OCI-LY7 (cell line): ENCODE results near the gene ZNF423. TPM values are rescaled to one million over a fixed set of nuclear protein-coding genes. Genes with fewer than 3 reads are reported as not detected.

Experiments
- BruUV-seq: library from RNA; stranded (reverse); fragments of 400-500 nt; replicated peaks from 2 replicates; lab custom pipeline; 2021; lab: Mats Ljungman, UMichigan
- CTCF ChIA-PET: fragments of 300-600 bp; sonication (Branson Sonifier 250); formaldehyde crosslinking; loops from one replicate; lab custom pipeline; 2022; ENCODE audit warnings: antibody characterized with exemption; ENCODE audit not compliant: unreplicated experiment; lab: Charles Lee
- POLR2A ChIA-PET: fragments of 300-600 bp; sonication (Branson Sonifier 250); formaldehyde crosslinking; loops from one replicate; lab custom pipeline; 2022; ENCODE audit warnings: antibody characterized with exemption; lab: Charles Lee
- DNase-seq: peaks from one replicate; pipeline ENCODE4 v3.0.0-alpha.2; 2015; ENCODE audit warnings: low spot score
- H2AFZ ChIP-seq: fragments of 200-600 bp; sonication (generic), shearing (Covaris generic); 2 replicates; pipeline ENCODE4 v1.6.1; 2014; ENCODE audit warnings: mild to moderate bottlenecking, antibody characterized with exemption, low read length, moderate library complexity
- H3K27ac ChIP-seq: fragments of 200-600 bp; sonication (generic); 2 replicates; pipeline ENCODE4 v1.5.1; 2014; ENCODE audit warnings: mixed run types, low read depth, mild to moderate bottlenecking, moderate library complexity, low read length, inconsistent platforms; ENCODE audit not compliant: poor library complexity, severe bottlenecking
- H3K36me3 ChIP-seq: fragments of 200-600 bp; sonication (generic); 2 replicates; pipeline ENCODE4 v1.6.1; 2014; ENCODE audit warnings: mild to moderate bottlenecking, antibody characterized with exemption, low read length, moderate library complexity, mixed read lengths; ENCODE audit not compliant: insufficient read depth
- H3K4me1 ChIP-seq: fragments of 200-600 bp; sonication (generic); 2 replicates; pipeline ENCODE4 v1.5.1; 2014; ENCODE audit warnings: mild to moderate bottlenecking, low read length; ENCODE audit not compliant: insufficient read depth, poor library complexity, severe bottlenecking
- H3K4me2 ChIP-seq: fragments of 200-600 bp; sonication (generic); 2 replicates; pipeline ENCODE4 v1.6.1; 2014; ENCODE audit warnings: mild to moderate bottlenecking, low read length
- H3K4me3 ChIP-seq: fragments of 200-600 bp; sonication (generic); 2 replicates; pipeline ENCODE4 v1.5.1; 2014; ENCODE audit warnings: mild to moderate bottlenecking, low read depth, low read length; ENCODE audit not compliant: poor library complexity, severe bottlenecking
- H3K79me2 ChIP-seq: fragments of 200-600 bp; sonication (generic); 2 replicates; pipeline ENCODE4 v1.6.1; 2016; ENCODE audit warnings: low read depth, mild to moderate bottlenecking, low read length, moderate library complexity, mixed read lengths; ENCODE audit not compliant: insufficient read depth
- H3K9me2 ChIP-seq: fragments of 200-600 bp; sonication (generic); 2 replicates; pipeline ENCODE4 v1.6.1; 2016; ENCODE audit warnings: mild to moderate bottlenecking, low read length, mixed read lengths; ENCODE audit not compliant: insufficient read depth
- H3K9me3 ChIP-seq: fragments of 200-600 bp; sonication (generic); 2 replicates; pipeline ENCODE4 v1.6.1; 2014; ENCODE audit warnings: mild to moderate bottlenecking, mixed run types, low read length, mixed read lengths
- H4K20me1 ChIP-seq: fragments of 200-600 bp; sonication (generic); 2 replicates; pipeline ENCODE4 v1.6.1; 2014; ENCODE audit warnings: mild to moderate bottlenecking, antibody characterized with exemption, low read length, moderate library complexity, mixed read lengths; ENCODE audit not compliant: insufficient read depth
- EZH2phosphoT487 ChIP-seq: fragments of 200-600 bp; sonication (generic); IDR thresholded peaks from 2 replicates; pipeline ENCODE4 v1.6.1; 2018; ENCODE audit warnings: low read depth, borderline replicate concordance, mild to moderate bottlenecking, mixed run types, antibody characterized with exemption, low read length, moderate library complexity, mixed read lengths
- intact Hi-C: fragments of 100-400 bp; cut with micrococcal nuclease; formaldehyde crosslinking; loops from one replicate; pipeline ENCODE4 v1.10.0; 2022; ENCODE audit not compliant: unreplicated experiment
- total RNA-seq, 2 experiments: library from RNA; depleted of rRNA in 1 of 2; stranded (reverse); fragments of >200 nt in 1 of 2; shearing (Covaris generic) in 1 of 2; gene quantifications; 2 replicates each; pipeline ENCODE4 v1.2.3, GENCODE V29; 2014 to 2022
- TF ChIP-seq, protein P1 (sequence below): fragments of 200-600 bp; sonication (generic); conservative IDR thresholded peaks from 2 replicates; pipeline ENCODE4 v1.5.1; 2014; ENCODE audit warnings: mild to moderate bottlenecking, antibody characterized with exemption, low read length, moderate library complexity, mixed read lengths

ZNF423 gene
- total RNA-seq, 2 experiments from 2014 or later, result 0.09 to 0.13 TPM

DNA sequence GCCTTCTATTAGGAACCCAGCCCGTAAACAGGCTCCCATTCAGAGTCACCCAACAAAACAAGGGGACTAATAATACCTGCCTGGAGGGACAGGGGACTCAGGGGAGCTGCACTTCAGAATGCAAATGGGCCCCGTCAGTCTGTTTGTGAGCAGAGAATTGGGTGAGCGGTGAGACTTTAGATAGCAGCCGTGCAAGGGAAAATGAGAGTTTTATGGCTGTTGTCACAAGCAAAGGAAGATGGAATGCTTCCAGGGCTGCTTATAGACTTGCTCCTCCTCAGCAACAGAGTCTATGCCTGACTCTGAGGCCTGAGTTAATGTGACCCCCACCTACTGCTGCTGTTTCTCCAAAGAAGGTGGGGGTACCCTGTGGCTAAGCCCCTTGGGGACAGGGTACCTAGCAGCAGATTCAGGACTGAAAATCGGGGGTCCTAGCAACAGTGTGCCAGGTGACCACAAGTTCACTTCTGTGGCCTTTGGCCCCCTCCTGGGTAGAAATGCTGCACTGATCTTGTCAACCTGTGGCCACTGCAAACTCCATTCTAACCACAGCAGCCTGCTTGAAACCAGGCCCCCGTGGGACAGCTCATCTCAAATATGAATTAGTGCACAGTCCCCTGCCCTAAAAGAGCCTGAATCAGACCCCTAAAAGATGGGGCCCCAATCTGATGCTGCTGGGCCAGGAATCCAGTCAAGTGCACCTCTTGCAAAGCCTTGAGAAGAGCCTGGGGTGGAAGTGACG lies 355.9 kb downstream of the ZNF423 start:
- Histone ChIP-seq H3K9me3 (no peaks in the 10 kb centered on the region), H4K20me1 (no peaks in the 10 kb centered on the region), H3K4me2 (no peak overlapping the region), H2AFZ (no peak overlapping the region), H3K79me2 (no peaks in the 10 kb centered on the region), H3K4me1 (no peaks in the 10 kb centered on the region), H3K36me3 (no peaks in the 10 kb centered on the region), H3K27ac (no peak overlapping the region), H3K4me3 (no peak overlapping the region), H3K9me2 (no peaks in the 10 kb centered on the region)
- intact Hi-C loops, result loop anchor here (10.0 kb wide), 1 partner anchor 95 kb away; no protein-coding TSS in a partner anchor
- no peak for DNase-seq
- TF ChIP-seq, protein P1, sequence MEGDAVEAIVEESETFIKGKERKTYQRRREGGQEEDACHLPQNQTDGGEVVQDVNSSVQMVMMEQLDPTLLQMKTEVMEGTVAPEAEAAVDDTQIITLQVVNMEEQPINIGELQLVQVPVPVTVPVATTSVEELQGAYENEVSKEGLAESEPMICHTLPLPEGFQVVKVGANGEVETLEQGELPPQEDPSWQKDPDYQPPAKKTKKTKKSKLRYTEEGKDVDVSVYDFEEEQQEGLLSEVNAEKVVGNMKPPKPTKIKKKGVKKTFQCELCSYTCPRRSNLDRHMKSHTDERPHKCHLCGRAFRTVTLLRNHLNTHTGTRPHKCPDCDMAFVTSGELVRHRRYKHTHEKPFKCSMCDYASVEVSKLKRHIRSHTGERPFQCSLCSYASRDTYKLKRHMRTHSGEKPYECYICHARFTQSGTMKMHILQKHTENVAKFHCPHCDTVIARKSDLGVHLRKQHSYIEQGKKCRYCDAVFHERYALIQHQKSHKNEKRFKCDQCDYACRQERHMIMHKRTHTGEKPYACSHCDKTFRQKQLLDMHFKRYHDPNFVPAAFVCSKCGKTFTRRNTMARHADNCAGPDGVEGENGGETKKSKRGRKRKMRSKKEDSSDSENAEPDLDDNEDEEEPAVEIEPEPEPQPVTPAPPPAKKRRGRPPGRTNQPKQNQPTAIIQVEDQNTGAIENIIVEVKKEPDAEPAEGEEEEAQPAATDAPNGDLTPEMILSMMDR, result no peak
- no peak for TF ChIP-seq EZH2phosphoT487
- BruUV-seq, result no TSS peak
- ChIA-PET CTCF (interaction anchor here (0.5 kb wide), 1 partner anchor 1090 kb away, joined by 3 read pairs; no protein-coding TSS in a partner anchor), POLR2A (no interaction called here)

DNA sequence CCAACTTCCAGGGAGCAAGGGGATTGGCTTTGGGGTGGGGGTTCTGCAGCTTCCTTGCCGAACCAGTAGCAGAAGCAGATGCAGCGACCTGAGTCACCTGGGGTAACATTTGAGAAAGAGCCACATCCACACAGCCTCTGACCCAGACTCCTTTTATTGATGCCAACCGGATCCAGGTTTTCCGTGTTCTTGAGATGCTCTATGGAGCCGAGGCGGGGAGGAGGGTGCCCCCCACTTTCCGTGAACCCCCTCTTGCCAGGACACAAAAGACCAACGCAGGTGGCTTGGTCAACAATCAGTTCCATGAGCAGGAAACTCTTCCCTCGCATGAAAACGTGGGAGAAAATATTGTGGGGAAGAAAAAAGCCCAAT lies 356.5 kb downstream of the ZNF423 start:
- no TSS peak for BruUV-seq
- no peak for DNase-seq
- ChIA-PET POLR2A (no interaction called here), CTCF (no interaction called here)
- Histone ChIP-seq H4K20me1 (no peaks in the 10 kb centered on the region), H3K9me2 (no peaks in the 10 kb centered on the region), H3K27ac (no peak overlapping the region), H3K9me3 (no peaks in the 10 kb centered on the region), H3K4me3 (no peak overlapping the region), H3K4me2 (no peak overlapping the region), H3K4me1 (peaks cover 6% of the 10 kb centered on the region), H3K79me2 (no peaks in the 10 kb centered on the region), H2AFZ (no peak overlapping the region), H3K36me3 (no peaks in the 10 kb centered on the region)
- intact Hi-C loops, result loop anchor here (10.0 kb wide), 1 partner anchor 95 kb away; no protein-coding TSS in a partner anchor
- TF ChIP-seq, protein P1, result no peak
- no peak for TF ChIP-seq EZH2phosphoT487
